OCI-LY1 (cell line): ENCODE data around the gene TAOK1.

Source experiments
- H2AFZ ChIP-seq: fragments of 200-600 bp; sonication (generic), shearing (Covaris generic); 2 replicates; pipeline ENCODE4 v1.6.0; 2014; ENCODE audit warnings: antibody characterized with exemption, mild to moderate bottlenecking, low read length
- H3F3A ChIP-seq: fragments of 200-600 bp; sonication (generic), shearing (Covaris generic); 2 replicates; pipeline ENCODE4 v1.6.0; 2014; ENCODE audit warnings: mild to moderate bottlenecking, antibody characterized with exemption, low read length, moderate library complexity; ENCODE audit not compliant: insufficient read depth
- H3K27ac ChIP-seq: fragments of 200-600 bp; sonication (generic); 2 replicates; pipeline ENCODE4 v1.5.1; 2014; ENCODE audit warnings: low read length, mixed run types, mild to moderate bottlenecking, low read depth; ENCODE audit not compliant: poor library complexity, severe bottlenecking
- H3K27me3 ChIP-seq: fragments of 200-600 bp; sonication (generic); 2 replicates; pipeline ENCODE4 v1.6.0; 2014; ENCODE audit warnings: antibody characterized with exemption, mild to moderate bottlenecking, low read length, moderate library complexity; ENCODE audit not compliant: insufficient read depth
- H3K36me3 ChIP-seq: fragments of 200-600 bp; sonication (generic); 2 replicates; pipeline ENCODE4 v1.6.1; 2014; ENCODE audit warnings: mild to moderate bottlenecking, antibody characterized with exemption, low read length, moderate library complexity, mixed read lengths; ENCODE audit not compliant: insufficient read depth
- H3K4me1 ChIP-seq: fragments of 200-600 bp; sonication (generic); 2 replicates; pipeline ENCODE4 v1.5.1; 2014; ENCODE audit warnings: mild to moderate bottlenecking, low read length, moderate library complexity; ENCODE audit not compliant: insufficient read depth, severe bottlenecking
- H3K4me2 ChIP-seq: fragments of 200-600 bp; sonication (generic), shearing (Covaris generic); 2 replicates; pipeline ENCODE4 v1.6.1; 2014; ENCODE audit warnings: low read length
- H3K4me3 ChIP-seq: fragments of 200-600 bp; sonication (generic); 2 replicates; pipeline ENCODE4 v1.5.1; 2014; ENCODE audit warnings: low read length, low read depth, mild to moderate bottlenecking, mixed read lengths; ENCODE audit not compliant: poor library complexity, severe bottlenecking
- H3K79me2 ChIP-seq: fragments of 200-600 bp; shearing (Covaris generic); 2 replicates; pipeline ENCODE4 v1.6.1; 2016; ENCODE audit warnings: mixed run types, low read length, mixed read lengths; ENCODE audit not compliant: insufficient read depth
- H3K9ac ChIP-seq: fragments of 200-600 bp; sonication (generic), shearing (Covaris generic); 2 replicates; pipeline ENCODE4 v1.6.1; 2014; ENCODE audit warnings: mild to moderate bottlenecking, low read length, mixed read lengths
- H3K9me2 ChIP-seq: fragments of 200-600 bp; sonication (generic), shearing (Covaris generic); 2 replicates; pipeline ENCODE4 v1.6.1; 2014; ENCODE audit warnings: low read depth, mild to moderate bottlenecking, low read length, mixed read lengths
- H3K9me3 ChIP-seq: fragments of 200-600 bp; shearing (Covaris generic); 2 replicates; pipeline ENCODE4 v1.6.1; 2014; ENCODE audit warnings: low read length, mixed read lengths
- H4K20me1 ChIP-seq: fragments of 200-600 bp; sonication (generic), shearing (Covaris generic); 2 replicates; pipeline ENCODE4 v1.6.0; 2016; ENCODE audit warnings: mild to moderate bottlenecking, low read length; ENCODE audit not compliant: insufficient read depth
- CTCF ChIP-seq: fragments of 200-600 bp; sonication (generic), shearing (Covaris generic); IDR thresholded peaks from 2 replicates; pipeline ENCODE4 v1.5.1; 2017; ENCODE audit warnings: mild to moderate bottlenecking, antibody characterized with exemption, low read length, moderate library complexity, mixed read lengths
- EZH2 ChIP-seq: fragments of 200-600 bp; sonication (generic), shearing (Covaris generic); IDR thresholded peaks from 2 replicates; pipeline ENCODE4 v1.8.0; 2017; ENCODE audit warnings: borderline replicate concordance, mixed run types, mild to moderate bottlenecking, antibody characterized with exemption, low read length, moderate library complexity, mixed read lengths

TAOK1 gene

GRCh38 chr17:29576214-29577000 is 186.2 kb downstream of the TAOK1 start:
- H4K20me1 ChIP-seq, result no peaks in the 10 kb centered on the region
- no peaks in the 10 kb centered on the region for H3K9me3 ChIP-seq
- H3K9me2 ChIP-seq, result no peaks in the 10 kb centered on the region
- no peak overlapping the region for H2AFZ ChIP-seq
- no peaks in the 10 kb centered on the region for H3K79me2 ChIP-seq
- TF ChIP-seq EZH2, result no peak
- no peak for TF ChIP-seq CTCF
- no peaks in the 10 kb centered on the region for H3F3A ChIP-seq
- no peak overlapping the region for H3K9ac ChIP-seq
- no peak overlapping the region for H3K4me3 ChIP-seq
- H3K27ac ChIP-seq, result no peak overlapping the region
- peaks cover 72% of the 10 kb centered on the region; the same call in 1 of the 2 replicates for H3K36me3 ChIP-seq
- no peaks in the 10 kb centered on the region for H3K27me3 ChIP-seq
- peaks cover 11% of the 10 kb centered on the region for H3K4me1 ChIP-seq
- H3K4me2 ChIP-seq, result no peak overlapping the region

GRCh38 chr17:29577001-29577370 is 186.8 kb downstream of the TAOK1 start:
- Histone ChIP-seq H4K20me1 (no peaks in the 10 kb centered on the region), H3K36me3 (peaks cover 74% of the 10 kb centered on the region; the same call in 1 of the 2 replicates), H3K27ac (no peak overlapping the region), H3K27me3 (no peaks in the 10 kb centered on the region), H3K4me3 (no peak overlapping the region), H3F3A (no peaks in the 10 kb centered on the region), H3K9me2 (no peaks in the 10 kb centered on the region), H3K4me1 (peaks cover 12% of the 10 kb centered on the region), H3K4me2 (no peak overlapping the region), H3K9ac (no peak overlapping the region), H3K9me3 (no peaks in the 10 kb centered on the region), H3K79me2 (no peaks in the 10 kb centered on the region), H2AFZ (no peak overlapping the region)
- TF ChIP-seq EZH2 (no peak), CTCF (no peak)

- Histone ChIP-seq H3K27me3 (no peaks in the 10 kb centered on the region), H3K9me2 (no peaks in the 10 kb centered on the region), H3F3A (no peaks in the 10 kb centered on the region), H2AFZ (no peak overlapping the region), H3K27ac (no peak overlapping the region), H3K9me3 (no peaks in the 10 kb centered on the region), H3K36me3 (peaks cover 79% of the 10 kb centered on the region; the same call in 1 of the 2 replicates), H3K4me1 (peaks cover 12% of the 10 kb centered on the region), H4K20me1 (no peaks in the 10 kb centered on the region), H3K4me3 (no peak overlapping the region), H3K9ac (no peak overlapping the region), H3K4me2 (no peak overlapping the region), H3K79me2 (no peaks in the 10 kb centered on the region)
- TF ChIP-seq CTCF (no peak), EZH2 (no peak)
Observed at GRCh38 chr17:29577385-29578211, 187.4 kb downstream of the TAOK1 start.
